WTC11 (cell line): Measurements from ENCODE around the gene EI24. TPM values are rescaled to one million over a fixed set of nuclear protein-coding genes. Genes with fewer than 3 reads are reported as not detected.

Experiments
- ATAC-seq: fragments of 200-7000 bp; cut with Tn5 transposase; 2 replicates; pipeline ENCODE4 v1.10.0; 2021; ENCODE audit warnings: mild to moderate bottlenecking, moderate library complexity
- CTCF ChIA-PET: fragments of 300-600 bp; sonication (Branson Sonifier 250); formaldehyde crosslinking; loops from one replicate; lab custom pipeline; 2021; ENCODE audit warnings: antibody characterized with exemption; lab: Charles Lee
- POLR2A ChIA-PET: fragments of 350-600 bp; sonication (Branson Sonifier 250); formaldehyde crosslinking; loops from one replicate; lab custom pipeline; 2021; ENCODE audit warnings: antibody characterized with exemption; lab: Charles Lee
- DNase-seq: peaks from one replicate; pipeline ENCODE4 v3.0.0; 2021; ENCODE audit warnings: low spot score
- H3K27ac Mint-ChIP-seq: 2 replicates; pipeline ENCODE4 v1.8.0; 2021; ENCODE audit warnings: mixed read lengths
- H3K27me3 Mint-ChIP-seq: 2 replicates; pipeline ENCODE4 v1.8.0; 2021; ENCODE audit warnings: low read depth, mild to moderate bottlenecking, moderate library complexity, mixed read lengths
- H3K36me3 Mint-ChIP-seq: 2 replicates; pipeline ENCODE4 v1.8.0; 2021; ENCODE audit warnings: mixed read lengths
- H3K4me1 Mint-ChIP-seq: 2 replicates; pipeline ENCODE4 v1.8.0; 2022; ENCODE audit warnings: mixed read lengths
- H3K4me3 Mint-ChIP-seq: 2 replicates; pipeline ENCODE4 v1.8.0; 2021; ENCODE audit warnings: mild to moderate bottlenecking, moderate library complexity, mixed read lengths
- H3K9me3 Mint-ChIP-seq: 2 replicates; pipeline ENCODE4 v1.8.0; 2021; ENCODE audit warnings: mixed read lengths
- GABPB1 ChIP-seq: sonication (generic); formaldehyde crosslinking; IDR thresholded peaks from 2 replicates; pipeline ENCODE4 v1.8.1; 2023; ENCODE audit warnings: mild to moderate bottlenecking, missing genetic modification reagents
- MYBL2 ChIP-seq: sonication (generic); formaldehyde crosslinking; IDR thresholded peaks from 2 replicates; pipeline ENCODE4 v1.8.1; 2023; ENCODE audit warnings: mild to moderate bottlenecking, moderate library complexity, missing genetic modification reagents
- NFE2L1 ChIP-seq: sonication (generic); formaldehyde crosslinking; IDR thresholded peaks from 2 replicates; pipeline ENCODE4 v1.8.1; 2023; ENCODE audit warnings: missing genetic modification reagents
- SMAD3 ChIP-seq: sonication (generic); formaldehyde crosslinking; IDR thresholded peaks from 2 replicates; pipeline ENCODE4 v1.8.0; 2022; ENCODE audit warnings: missing genetic modification reagents, mild to moderate bottlenecking, borderline replicate concordance
- ZBTB21 ChIP-seq: sonication (generic); formaldehyde crosslinking; IDR thresholded peaks from 2 replicates; pipeline ENCODE4 v1.8.1; 2023; ENCODE audit warnings: mild to moderate bottlenecking, missing genetic modification reagents, borderline replicate concordance
- ZNF423 ChIP-seq: fragments of 250-450 bp; sonication (Bioruptor Pico); IDR thresholded peaks from 2 replicates; pipeline ENCODE4 v2.1.2; 2022; ENCODE audit warnings: mild to moderate bottlenecking, moderate library complexity
- ZSCAN18 ChIP-seq: fragments of 250-450 bp; sonication (Bioruptor Pico); IDR thresholded peaks from 2 replicates; pipeline ENCODE4 v2.1.2; 2022; ENCODE audit warnings: mild to moderate bottlenecking, moderate library complexity
- total RNA-seq: library from RNA; stranded (reverse); gene quantifications from 3 replicates; pipeline ENCODE4 v1.2.3, GENCODE V29; 2021
- TF ChIP-seq, protein P1 (sequence below): sonication (generic); formaldehyde crosslinking; IDR thresholded peaks from 2 replicates; pipeline ENCODE4 v1.8.1; 2022; ENCODE audit warnings: missing genetic modification reagents, borderline replicate concordance
- TF ChIP-seq, protein P2 (sequence below): sonication (generic); formaldehyde crosslinking; IDR thresholded peaks from 2 replicates; pipeline ENCODE4 v1.8.0; 2022; ENCODE audit warnings: mild to moderate bottlenecking, missing genetic modification reagents
- TF ChIP-seq, protein P3 (sequence below): sonication (generic); formaldehyde crosslinking; IDR thresholded peaks from 2 replicates; pipeline ENCODE4 v1.8.0; 2022; ENCODE audit warnings: mild to moderate bottlenecking, missing genetic modification reagents
- TF ChIP-seq, protein P4 (sequence below): sonication (generic); formaldehyde crosslinking; IDR thresholded peaks from 2 replicates; pipeline ENCODE4 v1.8.0; 2023; ENCODE audit warnings: mild to moderate bottlenecking, missing genetic modification reagents

EI24 gene
- total RNA-seq, 1 experiment from 2014 or later: 120 TPM

DNA sequence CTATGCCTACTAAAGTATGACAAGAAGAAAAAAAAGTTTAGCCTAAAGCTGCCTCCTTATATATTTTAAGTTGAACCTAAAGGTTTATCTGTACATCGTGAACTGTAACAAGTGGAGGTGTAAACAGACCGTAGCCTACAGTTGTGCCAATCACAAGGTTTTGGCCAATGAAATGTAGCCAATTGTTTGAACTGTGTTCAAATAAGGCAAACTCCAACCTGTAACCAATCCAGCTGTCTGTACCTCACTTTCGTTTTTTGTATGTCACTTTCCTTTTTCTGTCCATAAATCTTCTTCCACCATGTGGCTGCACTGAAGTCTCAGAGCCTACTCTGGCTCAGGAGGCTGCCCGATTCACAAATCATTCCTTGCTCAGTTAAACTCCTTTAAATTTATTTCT lies 6.8 kb upstream of the EI24 start (continued):
- TF ChIP-seq ZSCAN18 (CRISPR knock-in tag) (no peak), ZNF423 (no peak)
- TF ChIP-seq, all 79 proteins: peak for 0

GRCh38 chr11:125564357-125564756 lies 4.9 kb upstream of the EI24 start:
- ATAC-seq (no peak), DNase-seq (no peak)
- H3K4me3 Mint-ChIP-seq: no peak overlapping the region
- no peak overlapping the region for H3K27ac Mint-ChIP-seq
- ChIA-PET CTCF (no interaction called here), POLR2A (no interaction called here)
- peaks cover 3% of the 10 kb centered on the region; the same call in 1 of the 2 replicates for H3K36me3 Mint-ChIP-seq
- H3K9me3 Mint-ChIP-seq: peaks cover 14% of the 10 kb centered on the region
- TF ChIP-seq ZBTB21: no peak
- TF ChIP-seq, protein P1, sequence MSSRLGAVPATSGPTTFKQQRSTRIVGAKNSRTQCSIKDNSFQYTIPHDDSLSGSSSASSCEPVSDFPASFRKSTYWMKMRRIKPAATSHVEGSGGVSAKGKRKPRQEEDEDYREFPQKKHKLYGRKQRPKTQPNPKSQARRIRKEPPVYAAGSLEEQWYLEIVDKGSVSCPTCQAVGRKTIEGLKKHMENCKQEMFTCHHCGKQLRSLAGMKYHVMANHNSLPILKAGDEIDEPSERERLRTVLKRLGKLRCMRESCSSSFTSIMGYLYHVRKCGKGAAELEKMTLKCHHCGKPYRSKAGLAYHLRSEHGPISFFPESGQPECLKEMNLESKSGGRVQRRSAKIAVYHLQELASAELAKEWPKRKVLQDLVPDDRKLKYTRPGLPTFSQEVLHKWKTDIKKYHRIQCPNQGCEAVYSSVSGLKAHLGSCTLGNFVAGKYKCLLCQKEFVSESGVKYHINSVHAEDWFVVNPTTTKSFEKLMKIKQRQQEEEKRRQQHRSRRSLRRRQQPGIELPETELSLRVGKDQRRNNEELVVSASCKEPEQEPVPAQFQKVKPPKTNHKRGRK (CRISPR knock-in tag): no peak
- TF ChIP-seq, protein P2, sequence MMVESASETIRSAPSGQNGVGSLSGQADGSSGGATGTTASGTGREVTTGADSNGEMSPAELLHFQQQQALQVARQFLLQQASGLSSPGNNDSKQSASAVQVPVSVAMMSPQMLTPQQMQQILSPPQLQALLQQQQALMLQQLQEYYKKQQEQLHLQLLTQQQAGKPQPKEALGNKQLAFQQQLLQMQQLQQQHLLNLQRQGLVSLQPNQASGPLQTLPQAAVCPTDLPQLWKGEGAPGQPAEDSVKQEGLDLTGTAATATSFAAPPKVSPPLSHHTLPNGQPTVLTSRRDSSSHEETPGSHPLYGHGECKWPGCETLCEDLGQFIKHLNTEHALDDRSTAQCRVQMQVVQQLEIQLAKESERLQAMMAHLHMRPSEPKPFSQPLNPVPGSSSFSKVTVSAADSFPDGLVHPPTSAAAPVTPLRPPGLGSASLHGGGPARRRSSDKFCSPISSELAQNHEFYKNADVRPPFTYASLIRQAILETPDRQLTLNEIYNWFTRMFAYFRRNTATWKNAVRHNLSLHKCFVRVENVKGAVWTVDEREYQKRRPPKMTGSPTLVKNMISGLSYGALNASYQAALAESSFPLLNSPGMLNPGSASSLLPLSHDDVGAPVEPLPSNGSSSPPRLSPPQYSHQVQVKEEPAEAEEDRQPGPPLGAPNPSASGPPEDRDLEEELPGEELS: no peak
- no peaks in the 10 kb centered on the region for H3K4me1 Mint-ChIP-seq
- no peaks in the 10 kb centered on the region; the same call in none of the 2 replicates for H3K27me3 Mint-ChIP-seq

- H3K27me3 Mint-ChIP-seq: no peaks in the 10 kb centered on the region; the same call in 1 of the 2 replicates
- TF ChIP-seq, protein P3, sequence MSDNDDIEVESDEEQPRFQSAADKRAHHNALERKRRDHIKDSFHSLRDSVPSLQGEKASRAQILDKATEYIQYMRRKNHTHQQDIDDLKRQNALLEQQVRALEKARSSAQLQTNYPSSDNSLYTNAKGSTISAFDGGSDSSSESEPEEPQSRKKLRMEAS: no peak
- TF ChIP-seq SMAD3 (CRISPR knock-in tag) (no peak), NFE2L1 (no peak), MYBL2 (CRISPR knock-in tag) (no peak), GABPB1 (CRISPR knock-in tag) (peak; percentile 38; the same call in 1 of the 2 replicates)
- TF ChIP-seq, protein P4, sequence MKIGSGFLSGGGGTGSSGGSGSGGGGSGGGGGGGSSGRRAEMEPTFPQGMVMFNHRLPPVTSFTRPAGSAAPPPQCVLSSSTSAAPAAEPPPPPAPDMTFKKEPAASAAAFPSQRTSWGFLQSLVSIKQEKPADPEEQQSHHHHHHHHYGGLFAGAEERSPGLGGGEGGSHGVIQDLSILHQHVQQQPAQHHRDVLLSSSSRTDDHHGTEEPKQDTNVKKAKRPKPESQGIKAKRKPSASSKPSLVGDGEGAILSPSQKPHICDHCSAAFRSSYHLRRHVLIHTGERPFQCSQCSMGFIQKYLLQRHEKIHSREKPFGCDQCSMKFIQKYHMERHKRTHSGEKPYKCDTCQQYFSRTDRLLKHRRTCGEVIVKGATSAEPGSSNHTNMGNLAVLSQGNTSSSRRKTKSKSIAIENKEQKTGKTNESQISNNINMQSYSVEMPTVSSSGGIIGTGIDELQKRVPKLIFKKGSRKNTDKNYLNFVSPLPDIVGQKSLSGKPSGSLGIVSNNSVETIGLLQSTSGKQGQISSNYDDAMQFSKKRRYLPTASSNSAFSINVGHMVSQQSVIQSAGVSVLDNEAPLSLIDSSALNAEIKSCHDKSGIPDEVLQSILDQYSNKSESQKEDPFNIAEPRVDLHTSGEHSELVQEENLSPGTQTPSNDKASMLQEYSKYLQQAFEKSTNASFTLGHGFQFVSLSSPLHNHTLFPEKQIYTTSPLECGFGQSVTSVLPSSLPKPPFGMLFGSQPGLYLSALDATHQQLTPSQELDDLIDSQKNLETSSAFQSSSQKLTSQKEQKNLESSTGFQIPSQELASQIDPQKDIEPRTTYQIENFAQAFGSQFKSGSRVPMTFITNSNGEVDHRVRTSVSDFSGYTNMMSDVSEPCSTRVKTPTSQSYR (CRISPR knock-in tag): no peak
- peaks cover 14% of the 10 kb centered on the region for H3K4me1 Mint-ChIP-seq
- ChIA-PET CTCF (interaction anchor here (0.7 kb wide), 1 partner anchor 137 kb away, joined by 3 read pairs; no protein-coding TSS in a partner anchor), POLR2A (interaction anchor here (0.7 kb wide), 1 partner anchor 702 kb away, joined by 3 read pairs; the partner anchor contains the start of gene SRPRA)
- no peak overlapping the region for H3K27ac Mint-ChIP-seq
- H3K4me3 Mint-ChIP-seq: no peak overlapping the region
- H3K36me3 Mint-ChIP-seq: peaks cover 3% of the 10 kb centered on the region; the same call in 1 of the 2 replicates
- DNase-seq (no peak), ATAC-seq (no peak)
- peaks cover 14% of the 10 kb centered on the region for H3K9me3 Mint-ChIP-seq
These were observed 3.0 kb upstream of the EI24 start for GRCh38 chr11:125566235-125566634.
